Colon (tissue), 2 donors: ENCODE results near the gene MCUB.
"Not testable (repeated sequence)": the region's sequence is repeated elsewhere in the genome, so short reads cannot be mapped to it uniquely, and the experiment has no call there.

ENCODE experiments used
- FAIRE-seq: peaks from 2 replicates; lab custom pipeline; 2012; peaks lifted over from hg19 to GRCh38; lab: Jason Lieb, UNC
- donor health status: control.
- donor health status: control.

The MCUB gene

GRCh38 chr4:109559983-109560686 is at the start of gene MCUB:
Gene MCUB, plus strand, starts transcription at chr4:109560246. Its CDS starts 92 bp downstream, at chr4:109560338.
- no peak for FAIRE-seq

GRCh38 chr4:109510687-109511086 is 49.4 kb upstream of the MCUB start:
- peak; percentile 21 for FAIRE-seq

- no peak for FAIRE-seq
These were observed 48.6 kb upstream of the MCUB start for GRCh38 chr4:109511414-109511813.

GRCh38 chr4:109513368-109513767 is 46.7 kb upstream of the MCUB start:
- not testable (repeated sequence) for FAIRE-seq

- no peak for FAIRE-seq
These were observed 27.9 kb upstream of the MCUB start for GRCh38 chr4:109532182-109532581.

- FAIRE-seq = no peak
These were observed 14.6 kb upstream of the MCUB start for GRCh38 chr4:109545401-109545800.

- no peak for FAIRE-seq
These were observed 12.7 kb upstream of the MCUB start for GRCh38 chr4:109547394-109547793.

- FAIRE-seq = no peak
These were observed 11.4 kb upstream of the MCUB start for GRCh38 chr4:109548655-109549054.

- no peak for FAIRE-seq
These were observed 7.8 kb upstream of the MCUB start for GRCh38 chr4:109552237-109552636.

- no peak for FAIRE-seq
These were observed 6.9 kb upstream of the MCUB start for GRCh38 chr4:109553130-109553529.

- no peak for FAIRE-seq
These were observed 5.1 kb upstream of the MCUB start for GRCh38 chr4:109554971-109555370.

GRCh38 chr4:109557433-109557832 is 2.6 kb upstream of the MCUB start:
- FAIRE-seq = no peak

- not testable (repeated sequence) for FAIRE-seq
These were observed 2.0 kb upstream of the MCUB start for GRCh38 chr4:109558095-109558494.

- FAIRE-seq = no peak
These were observed 442 bp upstream of the MCUB start for GRCh38 chr4:109559625-109559982.

GRCh38 chr4:109560687-109561461 is 828 bp downstream of the MCUB start:
- no peak for FAIRE-seq

GRCh38 chr4:109562457-109563239 is 2.6 kb downstream of the MCUB start:
- no peak for FAIRE-seq

GRCh38 chr4:109571494-109571893 is 11.4 kb downstream of the MCUB start:
- FAIRE-seq = no peak

GRCh38 chr4:109572154-109572553 is 12.1 kb downstream of the MCUB start:
- no peak for FAIRE-seq

GRCh38 chr4:109574443-109574850 is 14.4 kb downstream of the MCUB start:
- no peak for FAIRE-seq

GRCh38 chr4:109574931-109575804 is 15.1 kb downstream of the MCUB start:
- FAIRE-seq = no peak

GRCh38 chr4:109576462-109576861 is 16.4 kb downstream of the MCUB start:
- FAIRE-seq = no peak

- FAIRE-seq = no peak
These were observed 18.8 kb downstream of the MCUB start for GRCh38 chr4:109578846-109579245.
